Activated naive CD8-positive, alpha-beta T cell treated with anti-CD3 and anti-CD28 coated beads for 36 hours (primary cell): ENCODE results near the gene GPR62. TPM values are rescaled to one million over a fixed set of nuclear protein-coding genes. Genes with fewer than 3 reads are reported as not detected.

Source experiments
- DNase-seq: peaks from one replicate; pipeline ENCODE4 v3.0.0; 2021
- H3K27ac Mint-ChIP-seq: one replicate; pipeline ENCODE4 v1.8.0; 2022; ENCODE audit warnings: mild to moderate bottlenecking, moderate library complexity, mixed read lengths
- H3K27me3 Mint-ChIP-seq: one replicate; pipeline ENCODE4 v1.8.0; 2022; ENCODE audit warnings: mild to moderate bottlenecking, mixed read lengths
- H3K36me3 Mint-ChIP-seq: one replicate; pipeline ENCODE4 v1.8.0; 2021; ENCODE audit warnings: mild to moderate bottlenecking, mixed read lengths
- H3K4me1 Mint-ChIP-seq: one replicate; pipeline ENCODE4 v1.8.0; 2021; ENCODE audit warnings: mixed read lengths
- H3K4me3 Mint-ChIP-seq: one replicate; pipeline ENCODE4 v1.8.0; 2022; ENCODE audit warnings: mild to moderate bottlenecking, moderate library complexity, mixed read lengths
- H3K9me3 Mint-ChIP-seq: one replicate; pipeline ENCODE4 v1.8.0; 2022; ENCODE audit warnings: mixed read lengths
- total RNA-seq, 2 experiments: library from RNA; stranded (reverse); gene quantifications; one replicate each; pipeline ENCODE4 v1.2.3, GENCODE V29; 2021

Gene GPR62
- total RNA-seq, 2 experiments from 2014 or later = not detected

- H3K36me3 Mint-ChIP-seq = peaks cover 35% of the 10 kb centered on the region
- peaks cover 14% of the 10 kb centered on the region for H3K4me1 Mint-ChIP-seq
- H3K27me3 Mint-ChIP-seq = no peaks in the 10 kb centered on the region
Measured at GRCh38 chr3:51934991-51935885, 19.9 kb upstream of the GPR62 start.

GRCh38 chr3:51935886-51936755, 19.1 kb upstream of the GPR62 start:
- no peak overlapping the region for H3K4me3 Mint-ChIP-seq
- H3K36me3 Mint-ChIP-seq = peaks cover 36% of the 10 kb centered on the region
- peaks cover 22% of the 10 kb centered on the region for H3K4me1 Mint-ChIP-seq
- no peak overlapping the region for H3K27ac Mint-ChIP-seq
- DNase-seq = no peak
- no peaks in the 10 kb centered on the region for H3K9me3 Mint-ChIP-seq
- H3K27me3 Mint-ChIP-seq = no peaks in the 10 kb centered on the region

More at GRCh38 chr3:51934991-51935885, 19.9 kb upstream of the GPR62 start:
- Mint-ChIP-seq H3K9me3 (no peaks in the 10 kb centered on the region), H3K27ac (no peak overlapping the region), H3K4me3 (no peak overlapping the region)
- no peak for DNase-seq

- no peak for DNase-seq
- no peaks in the 10 kb centered on the region for H3K27me3 Mint-ChIP-seq
- H3K36me3 Mint-ChIP-seq = peaks cover 35% of the 10 kb centered on the region
- H3K4me3 Mint-ChIP-seq = no peak overlapping the region
- H3K9me3 Mint-ChIP-seq = no peaks in the 10 kb centered on the region
- no peak overlapping the region for H3K27ac Mint-ChIP-seq
- peaks cover 24% of the 10 kb centered on the region for H3K4me1 Mint-ChIP-seq
Measured at GRCh38 chr3:51937014-51937413, 18.2 kb upstream of the GPR62 start.

- H3K27ac Mint-ChIP-seq = no peak overlapping the region
- H3K36me3 Mint-ChIP-seq = peaks cover 31% of the 10 kb centered on the region
Measured at GRCh38 chr3:51937611-51938450, 17.4 kb upstream of the GPR62 start.

GRCh38 chr3:51938780-51939425, 16.3 kb upstream of the GPR62 start:
- Mint-ChIP-seq H3K27ac (peak overlapping the region; percentile 4), H3K36me3 (peaks cover 31% of the 10 kb centered on the region), H3K4me3 (peak overlapping the region; percentile 33), H3K27me3 (no peaks in the 10 kb centered on the region), H3K9me3 (no peaks in the 10 kb centered on the region), H3K4me1 (peaks cover 27% of the 10 kb centered on the region)
- DNase-seq = no peak

More at GRCh38 chr3:51937611-51938450, 17.4 kb upstream of the GPR62 start:
- H3K9me3 Mint-ChIP-seq = no peaks in the 10 kb centered on the region
- no peaks in the 10 kb centered on the region for H3K27me3 Mint-ChIP-seq
- DNase-seq = no peak
- H3K4me3 Mint-ChIP-seq = no peak overlapping the region
- H3K4me1 Mint-ChIP-seq = peaks cover 24% of the 10 kb centered on the region

- no peak for DNase-seq
- peak overlapping the region; percentile 64 for H3K27ac Mint-ChIP-seq
- peaks cover 27% of the 10 kb centered on the region for H3K4me1 Mint-ChIP-seq
- H3K36me3 Mint-ChIP-seq = peaks cover 28% of the 10 kb centered on the region
- no peaks in the 10 kb centered on the region for H3K27me3 Mint-ChIP-seq
- H3K9me3 Mint-ChIP-seq = no peaks in the 10 kb centered on the region
- peak overlapping the region; percentile 85 for H3K4me3 Mint-ChIP-seq
Measured at GRCh38 chr3:51940648-51941462, 14.3 kb upstream of the GPR62 start.

- peaks cover 27% of the 10 kb centered on the region for H3K4me1 Mint-ChIP-seq
- H3K27ac Mint-ChIP-seq = peak overlapping the region; percentile 64
- DNase-seq = no peak
- H3K4me3 Mint-ChIP-seq = peak overlapping the region; percentile 85
- H3K27me3 Mint-ChIP-seq = no peaks in the 10 kb centered on the region
- peaks cover 28% of the 10 kb centered on the region for H3K36me3 Mint-ChIP-seq
- no peaks in the 10 kb centered on the region for H3K9me3 Mint-ChIP-seq
Measured at GRCh38 chr3:51941463-51941797, 13.8 kb upstream of the GPR62 start.

- Mint-ChIP-seq H3K4me1 (peaks cover 27% of the 10 kb centered on the region), H3K4me3 (peak within 1 kb of the TSS; percentile 85), H3K9me3 (no peaks in the 10 kb centered on the region), H3K27ac (peak within 1 kb of the TSS; percentile 87), H3K36me3 (peaks cover 27% of the 10 kb centered on the region), H3K27me3 (no peaks in the 10 kb centered on the region)
- DNase-seq = peak; percentile 100
Measured at GRCh38 chr3:51941798-51942602, 13.2 kb upstream of the GPR62 start, which contains the start of the genes PARP3 and RRP9. Gene PARP3 (plus strand): TSS chr3:51942363. CDS start chr3:51943356, 993 bp downstream. Gene RRP9 (minus strand): TSS chr3:51941904. CDS start chr3:51941867, 37 bp downstream.

- peak; percentile 72 for DNase-seq
- Mint-ChIP-seq H3K36me3 (peaks cover 19% of the 10 kb centered on the region), H3K9me3 (no peaks in the 10 kb centered on the region), H3K4me3 (peak overlapping the region; percentile 85), H3K27me3 (no peaks in the 10 kb centered on the region), H3K27ac (peak overlapping the region; percentile 87), H3K4me1 (peaks cover 27% of the 10 kb centered on the region)
Measured at GRCh38 chr3:51942603-51943450, 12.4 kb upstream of the GPR62 start.

GRCh38 chr3:51943451-51944391, 11.5 kb upstream of the GPR62 start:
- Mint-ChIP-seq H3K27ac (no peak overlapping the region), H3K27me3 (no peaks in the 10 kb centered on the region), H3K36me3 (peaks cover 19% of the 10 kb centered on the region), H3K4me3 (no peak overlapping the region), H3K4me1 (peaks cover 25% of the 10 kb centered on the region), H3K9me3 (no peaks in the 10 kb centered on the region)
- DNase-seq = no peak

GRCh38 chr3:51944451-51945021, 10.6 kb upstream of the GPR62 start:
- no peak overlapping the region for H3K27ac Mint-ChIP-seq
- no peak overlapping the region for H3K4me3 Mint-ChIP-seq
- no peak for DNase-seq
- H3K27me3 Mint-ChIP-seq = no peaks in the 10 kb centered on the region
- peaks cover 15% of the 10 kb centered on the region for H3K36me3 Mint-ChIP-seq
- peaks cover 20% of the 10 kb centered on the region for H3K4me1 Mint-ChIP-seq
- H3K9me3 Mint-ChIP-seq = no peaks in the 10 kb centered on the region
